Right atrium auricular region (tissue), 2 donors: Measurements from ENCODE around the gene SLC16A3. TPM values are rescaled to one million over a fixed set of nuclear protein-coding genes. Genes with fewer than 3 reads are reported as not detected.
A peak's percentile ranks its signal among the peaks of the same experiment; 100 is the strongest.

Experiments used
- DNase-seq: peaks from one replicate; pipeline ENCODE4 v3.0.0-alpha.2; 2019; ENCODE audit warnings: low spot score
- H3K27ac ChIP-seq, 2 donors: fragments of 200-600 bp; sonication (generic); 1 replicate in 1 of 2; 2 replicates in 1 of 2; pipeline ENCODE4 v1.5.1; 2016 to 2019
- H3K27me3 ChIP-seq, 2 donors: fragments of 200-600 bp; sonication (generic); one replicate each; pipeline versions ENCODE4 v1.5.1 to v1.6.0; 2017 to 2019
- H3K36me3 ChIP-seq: fragments of 200-600 bp; sonication (generic); one replicate; pipeline ENCODE4 v1.5.1; 2016
- H3K4me1 ChIP-seq, 2 donors: fragments of 200-600 bp; sonication (generic); one replicate each; pipeline versions ENCODE4 v1.5.1 to v1.6.0; 2017 to 2019
- H3K4me3 ChIP-seq, 2 donors: fragments of 200-600 bp; sonication (generic); 1 replicate in 1 of 2; 2 replicates in 1 of 2; pipeline ENCODE4 v1.5.1; 2017 to 2019; ENCODE audit warnings: mild to moderate bottlenecking in 1 of 2, moderate library complexity in 1 of 2
- H3K9me3 ChIP-seq, 2 donors: fragments of 200-600 bp; sonication (generic); one replicate each; pipeline ENCODE4 v1.5.1; 2019
- CTCF ChIP-seq, 2 donors: fragments of 200-600 bp; sonication (generic); IDR thresholded peaks; one replicate each; pipeline ENCODE4 v1.5.1; 2019; ENCODE audit warnings: antibody characterized with exemption in 2 of 2
- total RNA-seq, 2 donors: library from RNA; depleted of rRNA; stranded (reverse); fragments of >200 nt; gene quantifications; one replicate each; pipeline ENCODE4 v1.1.0, GENCODE V29; 2016

SLC16A3 gene
- total RNA-seq = 10 to 100 TPM in 1 of 2 donors, 1 to 10 TPM in 1; 5.0 to 19.5 TPM

GRCh38 chr17:82228842-82229697 is at the start of gene SLC16A3:
Gene SLC16A3 (plus strand): TSS chr17:82229042. CDS start chr17:82236009, 6,967 bp downstream.
- no peak for DNase-seq
- H3K36me3 ChIP-seq = no peaks in the 10 kb centered on the region
- H3K27me3 ChIP-seq = no peaks in the 10 kb centered on the region
- H3K4me1 ChIP-seq = peaks cover 0 to 63% of the 10 kb centered on the region in 2 donors
- peak within 1 kb of the TSS; percentile 87 to 90 for H3K27ac ChIP-seq
- TF ChIP-seq CTCF (IDR thresholded peaks at IDR 0.05) = no peak
- H3K4me3 ChIP-seq = peak within 1 kb of the TSS; percentile 38 to 68
- no peaks in the 10 kb centered on the region for H3K9me3 ChIP-seq

GRCh38 chr17:82179412-82179811 is 49.4 kb upstream of the SLC16A3 start:
- H3K4me1 ChIP-seq = no peaks in the 10 kb centered on the region
- H3K27ac ChIP-seq = no peak overlapping the region
- DNase-seq = no peak
- no peak overlapping the region for H3K4me3 ChIP-seq
- H3K9me3 ChIP-seq = no peaks in the 10 kb centered on the region
- no peaks in the 10 kb centered on the region for H3K27me3 ChIP-seq
- no peak for TF ChIP-seq CTCF (IDR thresholded peaks at IDR 0.05)
- H3K36me3 ChIP-seq = peaks cover 4% of the 10 kb centered on the region

- Histone ChIP-seq H3K36me3 (peaks cover 10% of the 10 kb centered on the region), H3K9me3 (no peaks in the 10 kb centered on the region), H3K27me3 (no peaks in the 10 kb centered on the region), H3K27ac (no peak overlapping the region), H3K4me3 (no peak overlapping the region), H3K4me1 (no peaks in the 10 kb centered on the region)
- no peak for TF ChIP-seq CTCF (IDR thresholded peaks at IDR 0.05)
- no peak for DNase-seq
Observed at GRCh38 chr17:82179946-82180475, 48.8 kb upstream of the SLC16A3 start.

- peaks cover 12% of the 10 kb centered on the region for H3K36me3 ChIP-seq
- no peaks in the 10 kb centered on the region for H3K4me1 ChIP-seq
- no peak overlapping the region for H3K4me3 ChIP-seq
- H3K9me3 ChIP-seq = no peaks in the 10 kb centered on the region
- H3K27me3 ChIP-seq = no peaks in the 10 kb centered on the region
- no peak for DNase-seq
- no peak for TF ChIP-seq CTCF (IDR thresholded peaks at IDR 0.05)
- H3K27ac ChIP-seq = no peak overlapping the region
Observed at GRCh38 chr17:82180776-82181528, 47.9 kb upstream of the SLC16A3 start.

GRCh38 chr17:82184761-82185160 is 44.1 kb upstream of the SLC16A3 start:
- Histone ChIP-seq H3K27me3 (no peaks in the 10 kb centered on the region), H3K4me1 (no peaks in the 10 kb centered on the region), H3K27ac (no peak overlapping the region), H3K4me3 (no peak overlapping the region), H3K9me3 (no peaks in the 10 kb centered on the region), H3K36me3 (peaks cover 12% of the 10 kb centered on the region)
- TF ChIP-seq CTCF (IDR thresholded peaks at IDR 0.05) = no peak
- DNase-seq = no peak
